Loucy (cell line): ENCODE data around the gene SHPK.
A peak's percentile ranks its signal among the peaks of the same experiment; 100 is the strongest.

Source experiments
- H2AFZ ChIP-seq: fragments of 200-600 bp; sonication (generic); 2 replicates; pipeline ENCODE4 v1.6.0; 2016; ENCODE audit warnings: antibody characterized with exemption, mild to moderate bottlenecking, low read length, moderate library complexity
- H3F3A ChIP-seq: fragments of 200-600 bp; 2 replicates; pipeline ENCODE4 v1.6.0; 2016; ENCODE audit warnings: antibody characterized with exemption, low read depth, mild to moderate bottlenecking
- H3K27me3 ChIP-seq: fragments of 200-600 bp; sonication (generic); 2 replicates; pipeline ENCODE4 v1.6.1; 2014; ENCODE audit warnings: low read length, mild to moderate bottlenecking; ENCODE audit not compliant: insufficient read depth, poor library complexity, severe bottlenecking
- H3K36me3 ChIP-seq: fragments of 200-600 bp; sonication (generic); 2 replicates; pipeline ENCODE4 v1.6.1; 2016; ENCODE audit warnings: low read length; ENCODE audit not compliant: insufficient read depth
- H3K4me1 ChIP-seq: fragments of 200-600 bp; sonication (generic); 2 replicates; pipeline ENCODE4 v1.5.1; 2014; ENCODE audit warnings: low read length, mild to moderate bottlenecking; ENCODE audit not compliant: insufficient read depth, poor library complexity, severe bottlenecking
- H3K4me2 ChIP-seq: fragments of 200-600 bp; sonication (generic); 2 replicates; pipeline ENCODE4 v1.6.0; 2014; ENCODE audit warnings: antibody characterized with exemption, low read length, low read depth, mild to moderate bottlenecking; ENCODE audit not compliant: poor library complexity, severe bottlenecking
- H3K4me3 ChIP-seq: fragments of 200-600 bp; sonication (generic); 2 replicates; pipeline ENCODE4 v1.5.1; 2014; ENCODE audit warnings: low read length, mild to moderate bottlenecking, mixed read lengths; ENCODE audit not compliant: poor library complexity, severe bottlenecking
- H3K79me2 ChIP-seq: fragments of 200-600 bp; sonication (generic); 2 replicates; pipeline ENCODE4 v1.6.1; 2014; ENCODE audit warnings: low read length; ENCODE audit not compliant: insufficient read depth
- H3K9ac ChIP-seq: fragments of 200-600 bp; sonication (generic); 2 replicates; pipeline ENCODE4 v1.6.0; 2014; ENCODE audit warnings: mild to moderate bottlenecking, low read depth, low read length, moderate library complexity; ENCODE audit not compliant: poor library complexity, severe bottlenecking
- H3K9me2 ChIP-seq: fragments of 200-600 bp; sonication (generic); replicated peaks from 2 replicates; pipeline ENCODE4 v1.6.1; 2016; ENCODE audit warnings: low read depth, low read length, mixed read lengths
- H3K9me3 ChIP-seq: fragments of 200-600 bp; sonication (generic); 2 replicates; pipeline ENCODE4 v1.6.1; 2014; ENCODE audit warnings: mild to moderate bottlenecking, antibody characterized with exemption, low read length, low read depth; ENCODE audit not compliant: insufficient read depth
- H4K20me1 ChIP-seq: fragments of 200-600 bp; sonication (generic); 2 replicates; pipeline ENCODE4 v1.6.0; 2014; ENCODE audit warnings: antibody characterized with exemption, low read length, mild to moderate bottlenecking; ENCODE audit not compliant: insufficient read depth, poor library complexity, severe bottlenecking
- EZH2phosphoT487 ChIP-seq: fragments of 200-600 bp; IDR thresholded peaks from 2 replicates; pipeline ENCODE4 v1.6.1; 2018; ENCODE audit warnings: antibody characterized with exemption, mild to moderate bottlenecking, moderate library complexity, borderline replicate concordance
- TF ChIP-seq, protein P1 (sequence below): fragments of 200-600 bp; sonication (generic); conservative IDR thresholded peaks from 2 replicates; pipeline ENCODE4 v1.5.1; 2014; ENCODE audit warnings: mild to moderate bottlenecking, antibody characterized with exemption, low read length

Gene SHPK

GRCh38 chr17:3656353-3656752 is 20.3 kb upstream of the SHPK start:
- TF ChIP-seq, protein P1, sequence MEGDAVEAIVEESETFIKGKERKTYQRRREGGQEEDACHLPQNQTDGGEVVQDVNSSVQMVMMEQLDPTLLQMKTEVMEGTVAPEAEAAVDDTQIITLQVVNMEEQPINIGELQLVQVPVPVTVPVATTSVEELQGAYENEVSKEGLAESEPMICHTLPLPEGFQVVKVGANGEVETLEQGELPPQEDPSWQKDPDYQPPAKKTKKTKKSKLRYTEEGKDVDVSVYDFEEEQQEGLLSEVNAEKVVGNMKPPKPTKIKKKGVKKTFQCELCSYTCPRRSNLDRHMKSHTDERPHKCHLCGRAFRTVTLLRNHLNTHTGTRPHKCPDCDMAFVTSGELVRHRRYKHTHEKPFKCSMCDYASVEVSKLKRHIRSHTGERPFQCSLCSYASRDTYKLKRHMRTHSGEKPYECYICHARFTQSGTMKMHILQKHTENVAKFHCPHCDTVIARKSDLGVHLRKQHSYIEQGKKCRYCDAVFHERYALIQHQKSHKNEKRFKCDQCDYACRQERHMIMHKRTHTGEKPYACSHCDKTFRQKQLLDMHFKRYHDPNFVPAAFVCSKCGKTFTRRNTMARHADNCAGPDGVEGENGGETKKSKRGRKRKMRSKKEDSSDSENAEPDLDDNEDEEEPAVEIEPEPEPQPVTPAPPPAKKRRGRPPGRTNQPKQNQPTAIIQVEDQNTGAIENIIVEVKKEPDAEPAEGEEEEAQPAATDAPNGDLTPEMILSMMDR, result no peak
- TF ChIP-seq EZH2phosphoT487, result no peak
- Histone ChIP-seq H2AFZ (no peak overlapping the region), H3F3A (no peaks in the 10 kb centered on the region), H3K9me2 (no peaks in the 10 kb centered on the region), H3K9ac (no peak overlapping the region), H3K4me2 (no peak overlapping the region), H4K20me1 (no peaks in the 10 kb centered on the region), H3K4me1 (no peaks in the 10 kb centered on the region), H3K79me2 (no peaks in the 10 kb centered on the region), H3K27me3 (no peaks in the 10 kb centered on the region), H3K4me3 (no peak overlapping the region), H3K9me3 (no peaks in the 10 kb centered on the region), H3K36me3 (no peaks in the 10 kb centered on the region)

DNA sequence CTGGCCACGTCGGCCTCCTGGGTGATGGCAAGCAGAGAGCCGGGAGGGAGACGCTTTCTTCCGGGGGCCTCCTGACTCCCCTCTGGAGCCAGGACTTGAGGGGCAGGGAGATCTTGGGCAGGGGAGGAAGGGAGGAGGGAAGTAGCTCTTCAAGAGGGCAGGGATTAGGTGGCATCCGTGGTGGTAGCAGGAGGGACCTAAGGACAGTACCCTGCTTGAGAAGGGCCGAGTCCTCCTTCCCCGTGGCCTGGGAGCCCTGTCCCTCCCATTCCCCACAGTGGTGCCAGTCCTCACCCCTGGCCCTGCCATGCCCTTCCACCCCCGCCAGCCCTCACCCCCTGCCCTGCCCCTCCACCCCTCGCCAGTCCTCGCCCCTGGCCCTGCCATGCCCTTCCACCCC is 19.7 kb upstream of the SHPK start:
- Histone ChIP-seq H3K36me3 (no peaks in the 10 kb centered on the region), H3K27me3 (no peaks in the 10 kb centered on the region), H3K4me3 (no peak overlapping the region), H4K20me1 (no peaks in the 10 kb centered on the region), H3K4me2 (no peak overlapping the region), H3K9me3 (no peaks in the 10 kb centered on the region), H2AFZ (no peak overlapping the region), H3F3A (no peaks in the 10 kb centered on the region), H3K79me2 (no peaks in the 10 kb centered on the region), H3K9ac (no peak overlapping the region), H3K4me1 (no peaks in the 10 kb centered on the region), H3K9me2 (no peaks in the 10 kb centered on the region)
- TF ChIP-seq EZH2phosphoT487, result no peak
- TF ChIP-seq, protein P1, result no peak

GRCh38 chr17:3647769-3648555 is 11.9 kb upstream of the SHPK start:
- no peaks in the 10 kb centered on the region for H3F3A ChIP-seq
- no peaks in the 10 kb centered on the region for H3K79me2 ChIP-seq
- no peaks in the 10 kb centered on the region for H3K9me3 ChIP-seq
- TF ChIP-seq, protein P1, result peak; percentile 60
- no peak for TF ChIP-seq EZH2phosphoT487
- no peaks in the 10 kb centered on the region for H3K4me1 ChIP-seq
- H3K4me3 ChIP-seq, result no peak overlapping the region
- no peak overlapping the region for H3K9ac ChIP-seq
- H4K20me1 ChIP-seq, result no peaks in the 10 kb centered on the region
- no peak overlapping the region for H3K4me2 ChIP-seq
- no peaks in the 10 kb centered on the region for H3K9me2 ChIP-seq
- H3K36me3 ChIP-seq, result no peaks in the 10 kb centered on the region
- no peaks in the 10 kb centered on the region for H3K27me3 ChIP-seq
- H2AFZ ChIP-seq, result no peak overlapping the region
